ENCODE measurements around the gene SNRPD3.
"Not testable (repeated sequence)": the region's sequence is repeated elsewhere in the genome, so short reads cannot be mapped to it uniquely, and the experiment has no call there.

Gene SNRPD3

GRCh38 chr22:24593836-24594568 is 38.2 kb downstream of the SNRPD3 start:
- TF ChIP-seq, protein P1, sequence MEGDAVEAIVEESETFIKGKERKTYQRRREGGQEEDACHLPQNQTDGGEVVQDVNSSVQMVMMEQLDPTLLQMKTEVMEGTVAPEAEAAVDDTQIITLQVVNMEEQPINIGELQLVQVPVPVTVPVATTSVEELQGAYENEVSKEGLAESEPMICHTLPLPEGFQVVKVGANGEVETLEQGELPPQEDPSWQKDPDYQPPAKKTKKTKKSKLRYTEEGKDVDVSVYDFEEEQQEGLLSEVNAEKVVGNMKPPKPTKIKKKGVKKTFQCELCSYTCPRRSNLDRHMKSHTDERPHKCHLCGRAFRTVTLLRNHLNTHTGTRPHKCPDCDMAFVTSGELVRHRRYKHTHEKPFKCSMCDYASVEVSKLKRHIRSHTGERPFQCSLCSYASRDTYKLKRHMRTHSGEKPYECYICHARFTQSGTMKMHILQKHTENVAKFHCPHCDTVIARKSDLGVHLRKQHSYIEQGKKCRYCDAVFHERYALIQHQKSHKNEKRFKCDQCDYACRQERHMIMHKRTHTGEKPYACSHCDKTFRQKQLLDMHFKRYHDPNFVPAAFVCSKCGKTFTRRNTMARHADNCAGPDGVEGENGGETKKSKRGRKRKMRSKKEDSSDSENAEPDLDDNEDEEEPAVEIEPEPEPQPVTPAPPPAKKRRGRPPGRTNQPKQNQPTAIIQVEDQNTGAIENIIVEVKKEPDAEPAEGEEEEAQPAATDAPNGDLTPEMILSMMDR (IDR thresholded peaks at IDR 0.05) = no peak
- no peak for TF ChIP-seq ZFX (IDR thresholded peaks at IDR 0.05; ENCODE audit: borderline replicate concordance)
- peak overlapping the region; percentile 76 for H3K27ac ChIP-seq

DNA sequence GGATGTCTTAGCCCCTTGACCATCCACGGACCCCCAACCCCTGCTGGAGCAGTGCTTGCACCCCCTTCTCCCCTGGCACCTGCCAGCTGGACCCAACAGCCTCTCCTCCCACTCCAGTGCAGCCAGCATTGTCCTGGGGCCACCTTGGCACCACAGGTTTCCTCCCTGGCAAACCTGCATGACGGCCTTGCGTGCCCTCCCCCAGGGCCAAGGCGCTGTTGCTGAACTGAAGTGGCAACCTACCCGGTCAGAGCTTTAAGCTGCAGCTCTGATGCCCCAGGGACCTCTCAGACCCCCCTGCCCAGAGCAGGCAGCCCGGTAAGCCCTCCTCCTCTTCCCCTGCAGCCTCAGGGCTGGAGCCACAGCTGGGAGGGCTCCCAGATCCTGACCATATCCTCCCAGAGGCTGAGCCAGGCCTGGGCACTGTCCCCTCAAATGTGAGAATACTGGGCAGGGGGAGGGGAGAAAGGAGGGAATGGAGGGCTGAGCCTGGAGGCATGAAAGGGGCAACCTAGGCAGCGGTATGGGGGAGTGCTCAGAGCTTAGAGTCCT is 38.8 kb downstream of the SNRPD3 start:
- H3K27ac ChIP-seq = peak overlapping the region; percentile 76
- TF ChIP-seq, protein P1 (IDR thresholded peaks at IDR 0.05) = no peak
- no peak for TF ChIP-seq ZFX (IDR thresholded peaks at IDR 0.05; ENCODE audit: borderline replicate concordance)

GRCh38 chr22:24595228-24595627 is 39.4 kb downstream of the SNRPD3 start:
- TF ChIP-seq, protein P1 (IDR thresholded peaks at IDR 0.05) = no peak
- TF ChIP-seq ZFX (IDR thresholded peaks at IDR 0.05; ENCODE audit: borderline replicate concordance) = no peak
- peak overlapping the region; percentile 76 for H3K27ac ChIP-seq

- no peak for TF ChIP-seq ZFX (IDR thresholded peaks at IDR 0.05; ENCODE audit: borderline replicate concordance)
- TF ChIP-seq, protein P1 (IDR thresholded peaks at IDR 0.05) = no peak
- H3K27ac ChIP-seq = peak overlapping the region; percentile 76
These were observed 40.1 kb downstream of the SNRPD3 start for GRCh38 chr22:24595863-24596262.

DNA sequence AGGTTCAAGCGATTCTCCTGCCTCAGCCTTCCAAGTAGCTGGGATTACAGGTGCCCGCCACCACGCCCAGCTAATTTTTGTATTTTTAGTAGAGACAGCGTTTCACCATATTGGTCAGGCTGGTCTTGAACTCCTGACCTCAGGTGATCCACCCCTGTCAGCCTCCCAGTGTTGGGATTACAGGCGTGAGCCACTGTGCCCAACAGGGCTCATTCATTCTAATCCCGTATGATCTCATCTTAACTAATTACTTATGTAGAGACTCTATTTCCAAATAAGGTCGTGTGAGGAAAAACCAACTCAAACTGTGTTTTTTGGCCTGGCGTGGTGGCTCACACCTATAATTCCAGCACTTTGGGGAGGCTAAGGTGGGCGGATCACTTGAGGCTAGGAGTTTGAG is 41.3 kb downstream of the SNRPD3 start:
- H3K27ac ChIP-seq = not testable (repeated sequence)

- 0 out of 2 replicates have a peak overlapping the region, but pooled peaks have one; percentile 13 for H3K27ac ChIP-seq
- TF ChIP-seq ZFX (IDR thresholded peaks at IDR 0.05; ENCODE audit: borderline replicate concordance) = no peak
- TF ChIP-seq, protein P1 (IDR thresholded peaks at IDR 0.05) = no peak
These were observed 43.7 kb downstream of the SNRPD3 start for GRCh38 chr22:24599514-24599913.

- H3K27ac ChIP-seq = 0 out of 2 replicates have a peak overlapping the region, but pooled peaks have one; percentile 13
These were observed 44.3 kb downstream of the SNRPD3 start for GRCh38 chr22:24599958-24600715.

Measured in 22Rv1 (cell line).